22Rv1 (cell line): ENCODE data around the gene WDFY4.

ENCODE experiments used
- H3K27ac ChIP-seq: fragments of 450-650 bp; 2 replicates; pipeline ENCODE4 v1.5.1; 2017
- ZFX ChIP-seq: fragments of 450-650 bp; IDR thresholded peaks from 2 replicates; pipeline ENCODE4 v1.6.1; 2017; ENCODE audit warnings: antibody characterized with exemption, borderline replicate concordance
- TF ChIP-seq, protein P1 (sequence below): fragments of 450-650 bp; IDR thresholded peaks from 2 replicates; pipeline ENCODE4 v1.5.1; 2017; ENCODE audit warnings: mild to moderate bottlenecking

Gene WDFY4

DNA sequence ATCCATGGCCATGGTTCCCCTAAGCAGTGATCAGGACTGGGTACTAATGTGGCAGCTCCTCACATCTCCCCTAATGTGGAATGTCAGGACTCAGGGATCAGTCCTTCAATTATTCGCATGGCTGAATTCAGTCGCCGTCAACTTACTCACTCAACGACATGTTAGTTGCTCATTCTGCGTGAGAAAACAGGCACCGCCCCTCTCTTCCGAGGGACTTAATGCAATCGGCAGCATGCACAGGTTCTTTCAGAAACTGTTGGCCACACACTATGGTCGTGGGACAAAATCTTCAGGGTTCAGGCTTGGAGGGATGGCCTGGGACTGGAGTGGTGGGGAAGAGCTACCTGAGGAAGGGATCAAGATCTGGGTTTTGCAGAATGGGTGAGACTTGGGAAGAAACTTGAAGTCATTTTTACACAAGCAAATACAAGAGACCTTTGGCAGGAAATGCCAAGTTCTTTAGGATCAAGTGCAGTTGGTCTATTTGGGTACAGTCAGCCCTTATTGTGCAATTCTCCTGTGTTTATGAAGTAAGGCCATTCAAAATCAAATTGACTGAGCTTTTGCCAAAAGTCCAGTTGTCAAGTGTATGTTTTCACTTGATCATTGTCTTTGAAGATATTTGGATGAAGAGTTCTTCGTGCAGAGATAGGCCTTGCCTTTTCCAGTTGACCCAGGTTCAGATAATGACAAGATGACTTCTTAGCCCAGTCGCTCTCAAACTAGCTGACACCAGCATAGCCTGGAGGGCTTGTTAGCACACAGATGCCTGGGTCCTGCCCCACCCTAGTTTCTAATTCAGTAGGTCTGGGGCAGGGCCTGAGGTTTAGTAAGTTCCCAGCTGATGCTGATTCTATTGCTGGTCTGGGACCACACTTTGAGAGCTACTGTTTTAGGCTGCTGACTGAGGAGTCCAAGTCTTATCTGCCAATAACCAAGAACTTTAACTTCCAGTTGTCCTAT is 206.5 kb downstream of the WDFY4 start:
- no peak overlapping the region for H3K27ac ChIP-seq
- no peak for TF ChIP-seq ZFX
- TF ChIP-seq, protein P1, sequence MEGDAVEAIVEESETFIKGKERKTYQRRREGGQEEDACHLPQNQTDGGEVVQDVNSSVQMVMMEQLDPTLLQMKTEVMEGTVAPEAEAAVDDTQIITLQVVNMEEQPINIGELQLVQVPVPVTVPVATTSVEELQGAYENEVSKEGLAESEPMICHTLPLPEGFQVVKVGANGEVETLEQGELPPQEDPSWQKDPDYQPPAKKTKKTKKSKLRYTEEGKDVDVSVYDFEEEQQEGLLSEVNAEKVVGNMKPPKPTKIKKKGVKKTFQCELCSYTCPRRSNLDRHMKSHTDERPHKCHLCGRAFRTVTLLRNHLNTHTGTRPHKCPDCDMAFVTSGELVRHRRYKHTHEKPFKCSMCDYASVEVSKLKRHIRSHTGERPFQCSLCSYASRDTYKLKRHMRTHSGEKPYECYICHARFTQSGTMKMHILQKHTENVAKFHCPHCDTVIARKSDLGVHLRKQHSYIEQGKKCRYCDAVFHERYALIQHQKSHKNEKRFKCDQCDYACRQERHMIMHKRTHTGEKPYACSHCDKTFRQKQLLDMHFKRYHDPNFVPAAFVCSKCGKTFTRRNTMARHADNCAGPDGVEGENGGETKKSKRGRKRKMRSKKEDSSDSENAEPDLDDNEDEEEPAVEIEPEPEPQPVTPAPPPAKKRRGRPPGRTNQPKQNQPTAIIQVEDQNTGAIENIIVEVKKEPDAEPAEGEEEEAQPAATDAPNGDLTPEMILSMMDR, result no peak

DNA sequence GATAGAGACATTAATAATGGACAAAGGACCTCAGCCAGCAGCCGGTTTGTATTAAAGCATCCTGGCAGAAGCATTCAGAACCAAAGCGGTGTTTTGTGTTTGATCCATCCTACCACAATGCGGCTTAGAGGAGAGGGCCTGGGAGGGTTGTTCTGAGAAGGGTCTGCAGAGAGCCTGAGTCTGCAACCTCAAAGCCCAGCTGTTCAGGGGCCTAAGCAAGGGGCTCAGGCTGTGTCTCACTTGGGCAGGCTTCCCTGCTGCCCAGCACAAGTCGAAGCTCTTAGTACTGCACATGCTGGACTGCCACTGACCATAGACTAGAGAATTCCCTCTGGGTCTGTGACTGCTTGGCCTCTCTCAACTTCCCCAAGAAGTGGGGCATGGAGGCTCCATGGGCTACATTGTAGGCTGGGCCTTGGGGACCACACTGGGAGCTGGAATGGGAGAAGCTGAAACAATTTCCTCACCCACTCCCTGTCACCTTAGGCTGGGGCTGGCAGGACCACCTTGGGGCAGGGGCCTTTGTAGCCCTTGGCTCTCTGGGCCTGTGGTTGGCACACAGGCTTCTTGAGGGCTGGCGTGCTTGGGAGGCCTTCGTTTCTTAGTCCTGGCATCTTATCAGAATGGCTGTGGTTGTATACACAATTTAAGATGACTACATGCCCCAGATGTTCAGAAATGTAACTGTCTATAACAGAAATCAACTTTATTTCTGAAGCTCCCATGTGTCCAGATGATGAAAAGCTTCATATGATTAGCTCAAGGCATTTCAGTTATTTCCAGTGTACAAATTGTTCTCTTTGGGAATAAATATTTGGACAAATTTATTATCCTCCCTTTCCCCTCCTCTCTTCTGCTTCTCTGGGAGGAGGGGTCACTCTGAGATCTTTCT is 210.5 kb downstream of the WDFY4 start:
- TF ChIP-seq, protein P1, result no peak
- TF ChIP-seq ZFX, result no peak

DNA sequence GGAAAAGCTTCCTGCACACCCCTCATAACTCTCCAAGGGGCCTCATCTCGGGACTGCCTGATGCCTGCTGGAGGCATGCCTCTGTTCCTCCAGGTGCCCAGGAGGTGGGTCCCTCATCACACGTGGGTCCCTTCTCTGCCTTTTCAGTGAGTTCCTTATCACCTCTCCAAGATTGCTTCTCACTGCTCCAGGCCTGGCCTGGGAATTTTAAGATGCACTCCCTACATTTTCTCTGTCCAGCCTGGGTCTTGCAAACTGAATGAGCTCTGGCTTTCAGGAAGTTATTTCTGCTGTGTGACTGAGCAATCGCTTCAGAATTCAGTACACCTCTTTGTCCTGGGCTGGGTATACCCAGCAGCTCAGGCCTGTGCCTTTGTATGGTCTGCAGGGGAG is 211.1 kb downstream of the WDFY4 start:
- no peak for TF ChIP-seq ZFX
- TF ChIP-seq, protein P1, result no peak
- no peak overlapping the region for H3K27ac ChIP-seq

More for the DNA sequence above, 210.5 kb downstream of the WDFY4 start:
- no peak overlapping the region for H3K27ac ChIP-seq

DNA sequence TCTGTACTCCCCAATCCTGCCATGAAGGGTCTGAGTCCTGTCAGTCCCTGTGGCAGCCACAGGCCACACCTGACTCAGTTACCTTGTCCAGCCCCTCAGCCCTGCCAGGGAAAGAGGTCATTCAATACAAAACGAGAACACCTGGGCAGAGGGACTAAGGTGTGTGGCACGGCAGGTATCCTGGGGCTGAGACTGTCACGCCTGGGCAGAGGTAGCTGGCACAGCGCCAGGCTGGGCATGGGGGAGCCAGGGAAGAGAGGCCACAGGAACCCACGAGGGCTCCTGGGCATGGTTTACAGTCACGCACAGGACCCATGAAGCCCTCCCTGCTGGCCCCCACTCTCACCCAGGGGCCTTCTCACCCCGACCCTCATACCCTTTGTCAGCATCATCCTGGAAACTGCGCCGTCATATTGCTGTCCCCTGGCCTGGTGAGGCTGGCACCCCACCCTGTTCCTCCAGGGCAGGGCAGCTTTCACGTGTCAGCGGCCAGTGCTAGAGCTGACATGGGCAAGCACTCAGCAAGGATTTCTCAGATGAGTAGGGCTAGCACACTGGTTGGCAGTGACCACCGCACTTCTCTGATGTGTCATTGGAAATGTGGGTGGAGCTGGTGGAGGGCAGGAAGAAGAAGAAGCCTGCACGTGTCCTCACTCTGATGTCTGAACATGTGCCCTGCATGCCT is 212.2 kb downstream of the WDFY4 start:
- TF ChIP-seq, protein P1, result no peak
- no peak for TF ChIP-seq ZFX
- H3K27ac ChIP-seq, result no peak overlapping the region

DNA sequence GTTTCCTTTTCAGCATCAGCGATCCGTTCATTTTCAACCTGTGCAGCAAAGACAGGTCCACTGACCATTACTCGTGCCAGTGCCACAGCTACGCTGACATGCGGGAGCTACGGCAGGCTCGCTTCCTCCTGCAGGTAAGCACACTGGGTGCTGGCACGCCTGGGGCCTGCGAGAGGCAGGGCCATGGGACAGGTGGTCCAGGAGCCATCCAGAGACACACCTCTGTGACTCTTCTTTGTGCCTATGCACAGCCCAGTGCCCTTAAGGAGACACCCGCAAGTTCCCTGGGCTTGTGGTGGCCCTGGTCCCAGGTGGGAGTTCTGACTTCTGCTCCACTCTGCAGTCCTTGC is 212.7 kb downstream of the WDFY4 start:
- no peak for TF ChIP-seq ZFX
- TF ChIP-seq, protein P1, result no peak
- H3K27ac ChIP-seq, result no peak overlapping the region

DNA sequence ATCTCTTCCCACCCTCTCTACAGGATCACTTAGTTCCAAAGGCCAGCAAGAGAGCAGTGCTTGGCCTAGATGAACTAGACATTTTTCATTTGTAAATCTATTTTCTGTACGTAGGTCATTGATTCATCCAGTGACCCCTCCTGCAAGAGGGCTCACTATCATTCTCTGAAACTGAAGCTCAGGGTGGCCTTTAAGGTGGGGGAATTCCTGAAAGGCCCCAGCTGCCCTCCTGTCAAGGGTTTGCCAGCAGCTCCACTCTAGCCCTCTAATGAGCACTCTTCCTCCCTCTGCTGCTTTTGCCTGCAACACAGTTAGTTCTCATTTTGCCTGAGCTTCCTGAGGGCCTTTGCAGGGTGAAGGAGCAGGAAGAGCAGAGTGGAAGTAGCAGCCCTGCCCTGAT is 213.8 kb downstream of the WDFY4 start:
- H3K27ac ChIP-seq, result no peak overlapping the region
- no peak for TF ChIP-seq ZFX
- TF ChIP-seq, protein P1, result no peak
